Neural progenitor cell (in vitro differentiated cells): ENCODE measurements around the gene RMRP. TPM values are rescaled to one million over a fixed set of nuclear protein-coding genes. Genes with fewer than 3 reads are reported as not detected.
A peak's percentile ranks its signal among the peaks of the same experiment; 100 is the strongest.

Source experiments
- DNase-seq: peaks from one replicate; pipeline ENCODE4 v3.0.0-alpha.2; 2016; ENCODE audit warnings: low spot score
- H2AFZ ChIP-seq: fragments of 200-600 bp; sonication (generic); replicated peaks from 2 replicates; pipeline ENCODE4 v1.6.1; 2016; ENCODE audit warnings: antibody characterized with exemption
- H3F3A ChIP-seq: fragments of 200-600 bp; sonication (generic); 2 replicates; pipeline ENCODE4 v1.6.1; 2016; ENCODE audit warnings: antibody characterized with exemption, low read depth
- H3K27ac ChIP-seq: fragments of 200-600 bp; sonication (generic); 2 replicates; pipeline ENCODE4 v1.5.1; 2016; ENCODE audit warnings: mild to moderate bottlenecking
- H3K27me3 ChIP-seq: fragments of 200-600 bp; sonication (generic); 2 replicates; pipeline ENCODE4 v1.6.1; 2016; ENCODE audit warnings: mild to moderate bottlenecking, moderate library complexity
- H3K36me3 ChIP-seq: fragments of 200-600 bp; sonication (generic); 2 replicates; pipeline ENCODE4 v1.5.1; 2016
- H3K4me1 ChIP-seq: fragments of 200-600 bp; sonication (generic); 2 replicates; pipeline ENCODE4 v1.6.1; 2016; ENCODE audit warnings: mixed run types
- H3K4me2 ChIP-seq: fragments of 200-600 bp; sonication (generic); 2 replicates; pipeline ENCODE4 v1.6.1; 2016
- H3K4me3 ChIP-seq: fragments of 200-600 bp; sonication (generic); 2 replicates; pipeline ENCODE4 v1.5.1; 2016
- H3K79me2 ChIP-seq: fragments of 200-600 bp; sonication (generic); 2 replicates; pipeline ENCODE4 v1.6.1; 2016; ENCODE audit warnings: low read depth
- H3K9ac ChIP-seq: fragments of 200-600 bp; sonication (generic); 2 replicates; pipeline ENCODE4 v1.6.1; 2016
- H3K9me3 ChIP-seq: fragments of 200-600 bp; sonication (generic); 2 replicates; pipeline ENCODE4 v1.5.1; 2016; ENCODE audit warnings: low read depth
- H4K20me1 ChIP-seq: fragments of 200-600 bp; sonication (generic); 2 replicates; pipeline ENCODE4 v1.6.1; 2016; ENCODE audit warnings: low read depth
- H3K27ac Mint-ChIP-seq: 3 replicates; pipeline ENCODE4 v1.8.0; 2021; ENCODE audit warnings: mixed read lengths
- H3K27me3 Mint-ChIP-seq: 2 replicates; pipeline ENCODE4 v1.8.0; 2022; ENCODE audit warnings: low read depth, mild to moderate bottlenecking, inconsistent platforms, moderate library complexity, mixed read lengths; ENCODE audit not compliant: insufficient read depth
- H3K36me3 Mint-ChIP-seq: 3 replicates; pipeline ENCODE4 v1.8.0; 2021; ENCODE audit warnings: mixed read lengths
- H3K4me1 Mint-ChIP-seq: 3 replicates; pipeline ENCODE4 v1.8.0; 2021; ENCODE audit warnings: mixed read lengths
- H3K4me3 Mint-ChIP-seq: 3 replicates; pipeline ENCODE4 v1.8.0; 2021; ENCODE audit warnings: mild to moderate bottlenecking, moderate library complexity, mixed read lengths
- H3K9me3 Mint-ChIP-seq: 3 replicates; pipeline ENCODE4 v1.8.0; 2020; ENCODE audit warnings: mixed read lengths
- CTCF ChIP-seq: fragments of 200-600 bp; sonication (generic); IDR thresholded peaks from 2 replicates; pipeline ENCODE4 v1.5.1; 2017; ENCODE audit warnings: antibody characterized with exemption, mild to moderate bottlenecking
- EZH2 ChIP-seq: fragments of 200-600 bp; sonication (generic); IDR thresholded peaks from 2 replicates; pipeline ENCODE4 v1.6.1; 2017; ENCODE audit warnings: antibody characterized with exemption, mild to moderate bottlenecking, moderate library complexity
- EZH2phosphoT487 ChIP-seq: fragments of 200-600 bp; sonication (generic); IDR thresholded peaks from 2 replicates; pipeline ENCODE4 v1.6.1; 2017; ENCODE audit warnings: antibody characterized with exemption
- total RNA-seq: library from RNA; depleted of rRNA; stranded (reverse); fragments of >200 nt; gene quantifications from 2 replicates; pipeline ENCODE4 v1.2.3, GENCODE V29; 2015; ENCODE audit warnings: low replicate concordance

The RMRP gene
- total RNA-seq, 1 donor from 2014 or later, result 2,709 TPM

GRCh38 chr9:35689542-35690293 lies 31.9 kb upstream of the RMRP start, which contains the start of gene TPM2:
TPM2 (minus strand) TSS chr9:35689925; CDS start chr9:35689817, 108 bp downstream.
- Histone ChIP-seq H3K79me2 (peaks cover 19% of the 10 kb centered on the region), H3K36me3 (no peaks in the 10 kb centered on the region), H3K4me3 (peak within 1 kb of the TSS; percentile 69), H3K9me3 (no peaks in the 10 kb centered on the region), H3K27ac (no peak within 1 kb of the TSS), H3K4me2 (peak within 1 kb of the TSS; percentile 89), H3F3A (peaks cover 16% of the 10 kb centered on the region), H2AFZ (peak within 1 kb of the TSS; percentile 66), H4K20me1 (no peaks in the 10 kb centered on the region), H3K4me1 (peaks cover 10% of the 10 kb centered on the region), H3K9ac (peak within 1 kb of the TSS; percentile 62), H3K27me3 (no peaks in the 10 kb centered on the region)
- Mint-ChIP-seq H3K4me3 (peak within 1 kb of the TSS; percentile 89), H3K36me3 (peaks cover 8% of the 10 kb centered on the region), H3K9me3 (peaks cover 2% of the 10 kb centered on the region), H3K27me3 (peaks cover 7% of the 10 kb centered on the region), H3K4me1 (peaks cover 36% of the 10 kb centered on the region), H3K27ac (peak within 1 kb of the TSS; percentile 61)
- DNase-seq, result peak; percentile 78
- TF ChIP-seq CTCF (no peak), EZH2 (no peak), EZH2phosphoT487 (no peak)

GRCh38 chr9:35688558-35689541 lies 31.0 kb upstream of the RMRP start:
- peak overlapping the region; percentile 66 for H2AFZ ChIP-seq
- H3K4me1 ChIP-seq, result peaks cover 10% of the 10 kb centered on the region
- peak overlapping the region; percentile 82 for H3K4me3 Mint-ChIP-seq
- H3K27ac Mint-ChIP-seq, result peak overlapping the region; percentile 61
- H3F3A ChIP-seq, result peaks cover 16% of the 10 kb centered on the region
- peak overlapping the region; percentile 69 for H3K4me3 ChIP-seq
- H3K27me3 Mint-ChIP-seq, result peaks cover 9% of the 10 kb centered on the region
- no peaks in the 10 kb centered on the region for H3K9me3 ChIP-seq
- H3K79me2 ChIP-seq, result peaks cover 19% of the 10 kb centered on the region
- H3K9ac ChIP-seq, result peak overlapping the region; percentile 62
- H3K36me3 Mint-ChIP-seq, result peaks cover 11% of the 10 kb centered on the region
- peak overlapping the region; percentile 89 for H3K4me2 ChIP-seq
- H3K27me3 ChIP-seq, result no peaks in the 10 kb centered on the region
- H3K4me1 Mint-ChIP-seq, result peaks cover 36% of the 10 kb centered on the region
- no peaks in the 10 kb centered on the region for H4K20me1 ChIP-seq
- peaks cover 2% of the 10 kb centered on the region for H3K9me3 Mint-ChIP-seq
- H3K36me3 ChIP-seq, result no peaks in the 10 kb centered on the region
- TF ChIP-seq EZH2phosphoT487 (no peak), EZH2 (no peak), CTCF (no peak)
- DNase-seq, result no peak
- H3K27ac ChIP-seq, result no peak overlapping the region

GRCh38 chr9:35687972-35688557 lies 30.2 kb upstream of the RMRP start:
- Histone ChIP-seq H3K79me2 (peaks cover 19% of the 10 kb centered on the region), H3F3A (peaks cover 16% of the 10 kb centered on the region), H3K9ac (no peak overlapping the region), H2AFZ (no peak overlapping the region), H3K4me1 (peaks cover 10% of the 10 kb centered on the region), H3K9me3 (no peaks in the 10 kb centered on the region), H3K27ac (no peak overlapping the region), H4K20me1 (no peaks in the 10 kb centered on the region), H3K4me3 (no peak overlapping the region), H3K4me2 (peak overlapping the region; percentile 89), H3K27me3 (no peaks in the 10 kb centered on the region), H3K36me3 (no peaks in the 10 kb centered on the region)
- H3K4me1 Mint-ChIP-seq, result peaks cover 36% of the 10 kb centered on the region
- H3K36me3 Mint-ChIP-seq, result peaks cover 15% of the 10 kb centered on the region
- DNase-seq, result no peak
- H3K9me3 Mint-ChIP-seq, result peaks cover 2% of the 10 kb centered on the region
- TF ChIP-seq EZH2phosphoT487, result no peak
- TF ChIP-seq EZH2, result no peak
- no peak for TF ChIP-seq CTCF
- H3K4me3 Mint-ChIP-seq, result peak overlapping the region; percentile 82
- no peak overlapping the region for H3K27ac Mint-ChIP-seq
- peaks cover 9% of the 10 kb centered on the region for H3K27me3 Mint-ChIP-seq
